IMR-90 (cell line): ENCODE results near the gene BBS7.

Experiments
- BHLHE40 ChIP-seq: fragments of 150-350 bp; IDR thresholded peaks from 2 replicates; pipeline ENCODE4 v1.6.1; 2016; ENCODE audit warnings: mild to moderate bottlenecking, low read depth, low read length
- CEBPB ChIP-seq: IDR thresholded peaks from 2 replicates; pipeline ENCODE4 v1.6.1; 2012; ENCODE audit warnings: low read depth, low read length, improper control_type of control experiment
- CHD1 ChIP-seq: IDR thresholded peaks from 2 replicates; pipeline ENCODE4 v1.6.1; 2012; ENCODE audit warnings: low read depth, low read length, improper control_type of control experiment
- CTCF ChIP-seq: conservative IDR thresholded peaks from 2 replicates; pipeline ENCODE4 v1.5.1; 2012; ENCODE audit warnings: mild to moderate bottlenecking, low read depth, low read length, improper control_type of control experiment
- ELK1 ChIP-seq: fragments of 150-350 bp; IDR thresholded peaks from 2 replicates; pipeline ENCODE4 v1.6.1; 2016; ENCODE audit warnings: low read depth, mild to moderate bottlenecking, low read length, moderate library complexity, borderline replicate concordance
- MAFK ChIP-seq: IDR thresholded peaks from 2 replicates; pipeline ENCODE4 v1.6.1; 2012; ENCODE audit warnings: low read depth, low read length, improper control_type of control experiment
- MXI1 ChIP-seq: IDR thresholded peaks from 2 replicates; pipeline ENCODE4 v1.6.1; 2012; ENCODE audit warnings: low read depth, mild to moderate bottlenecking, low read length, moderate library complexity, borderline replicate concordance
- POLR2A ChIP-seq: IDR thresholded peaks from 2 replicates; pipeline ENCODE4 v1.6.1; 2012; ENCODE audit warnings: mild to moderate bottlenecking, low read depth, low read length
- RAD21 ChIP-seq: IDR thresholded peaks from 2 replicates; pipeline ENCODE4 v1.6.1; 2012; ENCODE audit warnings: low read length, improper control_type of control experiment
- RCOR1 ChIP-seq: IDR thresholded peaks from 2 replicates; pipeline ENCODE4 v1.6.1; 2012; ENCODE audit warnings: mild to moderate bottlenecking, low read length, improper control_type of control experiment; ENCODE audit not compliant: insufficient replicate concordance
- SMC3 ChIP-seq: fragments of 150-350 bp; IDR thresholded peaks from 2 replicates; pipeline ENCODE4 v1.6.1; 2016; ENCODE audit warnings: low read depth, mild to moderate bottlenecking, antibody characterized with exemption, low read length, moderate library complexity
- USF2 ChIP-seq: fragments of 150-350 bp; IDR thresholded peaks from 2 replicates; pipeline ENCODE4 v1.6.1; 2017; ENCODE audit warnings: mild to moderate bottlenecking, antibody characterized with exemption, low read length, low read depth

GRCh38 chr4:121863799-121864198, 6.5 kb downstream of the BBS7 start:
- TF ChIP-seq ELK1 (no peak), RCOR1 (no peak), CTCF (no peak), CEBPB (no peak), MAFK (no peak), RAD21 (no peak), USF2 (no peak), MXI1 (no peak), POLR2A (no peak), SMC3 (no peak), BHLHE40 (no peak), CHD1 (no peak)
